GM12872 (cell line): ENCODE measurements around the gene TNS3.

Experiments
- CTCF ChIP-seq: IDR thresholded peaks from 3 replicates; pipeline ENCODE4 v1.5.1; 2011; ENCODE audit warnings: low read depth, mild to moderate bottlenecking, low read length, moderate library complexity; ENCODE audit not compliant: insufficient read depth

The TNS3 gene

GRCh38 chr7:47557694-47558670 is 23.9 kb downstream of the TNS3 start:
- TF ChIP-seq CTCF: no peak

GRCh38 chr7:47557317-47557693 is 24.6 kb downstream of the TNS3 start:
- no peak for TF ChIP-seq CTCF

GRCh38 chr7:47556511-47557180 is 25.3 kb downstream of the TNS3 start:
- TF ChIP-seq CTCF: no peak

GRCh38 chr7:47553309-47553708 is 28.6 kb downstream of the TNS3 start:
- no peak for TF ChIP-seq CTCF

GRCh38 chr7:47552621-47553020 is 29.3 kb downstream of the TNS3 start:
- no peak for TF ChIP-seq CTCF

- TF ChIP-seq CTCF: no peak
Observed at GRCh38 chr7:47551668-47552440, 30.1 kb downstream of the TNS3 start.
